ENCODE results near the gene TMA16. TPM values are rescaled to one million over a fixed set of nuclear protein-coding genes. Genes with fewer than 3 reads are reported as not detected.
"Not testable (repeated sequence)": the region's sequence is repeated elsewhere in the genome, so short reads cannot be mapped to it uniquely, and the experiment has no call there.

TMA16 gene
- total RNA-seq, 4 donors from 2014 or later: 13.3 to 38.5 (median 20.7) TPM

GRCh38 chr4:163536091-163536490, 41.6 kb downstream of the TMA16 start:
- DNase-seq (ENCODE audit: low spot score in 2 of 2): no peak
- TF ChIP-seq, protein P1, sequence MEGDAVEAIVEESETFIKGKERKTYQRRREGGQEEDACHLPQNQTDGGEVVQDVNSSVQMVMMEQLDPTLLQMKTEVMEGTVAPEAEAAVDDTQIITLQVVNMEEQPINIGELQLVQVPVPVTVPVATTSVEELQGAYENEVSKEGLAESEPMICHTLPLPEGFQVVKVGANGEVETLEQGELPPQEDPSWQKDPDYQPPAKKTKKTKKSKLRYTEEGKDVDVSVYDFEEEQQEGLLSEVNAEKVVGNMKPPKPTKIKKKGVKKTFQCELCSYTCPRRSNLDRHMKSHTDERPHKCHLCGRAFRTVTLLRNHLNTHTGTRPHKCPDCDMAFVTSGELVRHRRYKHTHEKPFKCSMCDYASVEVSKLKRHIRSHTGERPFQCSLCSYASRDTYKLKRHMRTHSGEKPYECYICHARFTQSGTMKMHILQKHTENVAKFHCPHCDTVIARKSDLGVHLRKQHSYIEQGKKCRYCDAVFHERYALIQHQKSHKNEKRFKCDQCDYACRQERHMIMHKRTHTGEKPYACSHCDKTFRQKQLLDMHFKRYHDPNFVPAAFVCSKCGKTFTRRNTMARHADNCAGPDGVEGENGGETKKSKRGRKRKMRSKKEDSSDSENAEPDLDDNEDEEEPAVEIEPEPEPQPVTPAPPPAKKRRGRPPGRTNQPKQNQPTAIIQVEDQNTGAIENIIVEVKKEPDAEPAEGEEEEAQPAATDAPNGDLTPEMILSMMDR (IDR thresholded peaks at IDR 0.05): no peak
- TF ChIP-seq POLR2A (IDR thresholded peaks at IDR 0.05): no peak
- no peak overlapping the region for H3K4me3 ChIP-seq (ENCODE audit: low read depth, poor library complexity, severe bottlenecking)
- 45 to 68% methylated on average over 2 of the region's 2 CpGs for WGBS, 2 donors
- intact Hi-C loops (cut with DNase I; ENCODE audit: low total_unique reads): no loop called here

GRCh38 chr4:163537114-163537513, 42.6 kb downstream of the TMA16 start:
- DNase-seq (ENCODE audit: low spot score in 2 of 2): no peak
- no peak for TF ChIP-seq POLR2A (IDR thresholded peaks at IDR 0.05)
- TF ChIP-seq, protein P1 (IDR thresholded peaks at IDR 0.05): no peak
- intact Hi-C loops (cut with DNase I; ENCODE audit: low total_unique reads): no loop called here
- H3K4me3 ChIP-seq (ENCODE audit: low read depth, poor library complexity, severe bottlenecking): no peak overlapping the region
- 92 to 96% methylated on average over 3 of the region's 3 CpGs for WGBS, 2 donors

- DNase-seq (ENCODE audit: low spot score in 2 of 2); H3K4me3 ChIP-seq (ENCODE audit: low read depth, poor library complexity, severe bottlenecking); intact Hi-C loops (cut with DNase I; ENCODE audit: low total_unique reads): not testable (repeated sequence)
- WGBS, 2 donors: 72 to 85% methylated on average over 4 of the region's 4 CpGs
Observed at GRCh38 chr4:163538820-163539219, 44.3 kb downstream of the TMA16 start.

- H3K4me3 ChIP-seq (ENCODE audit: low read depth, poor library complexity, severe bottlenecking): no peak overlapping the region
- TF ChIP-seq, protein P1 (IDR thresholded peaks at IDR 0.05): no peak
- TF ChIP-seq POLR2A (IDR thresholded peaks at IDR 0.05): no peak
- intact Hi-C loops (cut with DNase I; ENCODE audit: low total_unique reads): no loop called here
- WGBS, 2 donors: 90 to 95% methylated on average over 5 of the region's 5 CpGs
- DNase-seq (ENCODE audit: low spot score in 2 of 2): no peak
Observed at GRCh38 chr4:163540448-163540847, 46.0 kb downstream of the TMA16 start.

GRCh38 chr4:163540977-163541376, 46.5 kb downstream of the TMA16 start:
- no peak for DNase-seq (ENCODE audit: low spot score in 2 of 2)
- WGBS, 2 donors: 77 to 81% methylated on average over 3 of the region's 3 CpGs
- TF ChIP-seq, protein P1 (IDR thresholded peaks at IDR 0.05): no peak
- no peak for TF ChIP-seq POLR2A (IDR thresholded peaks at IDR 0.05)
- intact Hi-C loops (cut with DNase I; ENCODE audit: low total_unique reads): no loop called here
- no peak overlapping the region for H3K4me3 ChIP-seq (ENCODE audit: low read depth, poor library complexity, severe bottlenecking)

DNA sequence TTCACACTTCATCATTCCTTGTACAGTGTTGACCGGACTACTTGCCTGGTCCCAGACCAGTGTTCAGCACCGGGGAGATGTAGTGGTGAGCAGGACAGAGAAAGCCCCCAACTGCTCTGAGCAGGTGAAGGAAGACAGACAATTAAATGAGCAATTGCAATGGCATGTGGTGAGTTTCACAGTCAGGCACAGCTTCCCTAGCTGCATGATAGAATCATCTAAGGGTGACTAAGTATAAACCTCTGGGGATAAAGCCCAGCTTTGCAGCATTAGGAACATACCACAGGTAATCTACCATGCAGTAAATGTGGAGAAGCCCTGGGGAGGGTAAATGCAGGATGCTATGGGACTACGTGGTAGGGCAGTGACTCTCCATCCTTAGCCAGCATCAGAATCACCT, 47.8 kb downstream of the TMA16 start:
- H3K4me3 ChIP-seq (ENCODE audit: low read depth, poor library complexity, severe bottlenecking): no peak overlapping the region
- intact Hi-C loops (cut with DNase I; ENCODE audit: low total_unique reads): no loop called here
- TF ChIP-seq, protein P1 (IDR thresholded peaks at IDR 0.05): no peak
- no peak for TF ChIP-seq POLR2A (IDR thresholded peaks at IDR 0.05)
- WGBS, 2 donors: 88 to 92% methylated on average over 3 of the region's 3 CpGs
- DNase-seq (ENCODE audit: low spot score in 2 of 2): no peak
